ENCODE measurements around the gene DLGAP1.

GRCh38 chr18:4374564-4374963, 80.5 kb downstream of the DLGAP1 start:
- TF ChIP-seq CTCF (IDR thresholded peaks at IDR 0.05; ENCODE audit: poor library complexity, severe bottlenecking) (no peak), EZH2 (IDR thresholded peaks at IDR 0.05; ENCODE audit: borderline replicate concordance, insufficient read depth, low read length, poor library complexity, severe bottlenecking) (no peak), RAD21 (conservative IDR thresholded peaks at IDR 0.05) (no peak), POLR2AphosphoS5 (IDR thresholded peaks at IDR 0.05) (no peak), REST (IDR thresholded peaks at IDR 0.05; ENCODE audit: borderline replicate concordance) (no peak)

Measured in neural cell (in vitro differentiated cells).